ENCODE measurements around the gene GSPT2.

Gene GSPT2

GRCh38 chrX:51737091-51737490 is 6.2 kb upstream of the GSPT2 start:
- TF ChIP-seq ZNF518A (tag by site-specific recombination; conservative IDR thresholded peaks at IDR 0.05; ENCODE audit: low read depth), result no peak
- TF ChIP-seq ZNF610 (tag by site-specific recombination; IDR thresholded peaks at IDR 0.05; ENCODE audit: borderline replicate concordance), result no peak
- no peak for TF ChIP-seq ZNF174 (tag by site-specific recombination; IDR thresholded peaks at IDR 0.05)
- TF ChIP-seq KLF1 (tag by site-specific recombination; IDR thresholded peaks at IDR 0.05), result no peak
- no peak for TF ChIP-seq ZNF544 (tag by site-specific recombination; IDR thresholded peaks at IDR 0.05)
- no peak for TF ChIP-seq ZNF580 (tag by site-specific recombination; IDR thresholded peaks at IDR 0.05)
- TF ChIP-seq ZNF26 (tag by site-specific recombination; IDR thresholded peaks at IDR 0.05), result no peak
- TF ChIP-seq RBAK (tag by site-specific recombination; IDR thresholded peaks at IDR 0.05), result no peak
- TF ChIP-seq ZNF23 (tag by site-specific recombination; IDR thresholded peaks at IDR 0.05; ENCODE audit: borderline replicate concordance), result no peak
- TF ChIP-seq ZNF121 (tag by site-specific recombination; IDR thresholded peaks at IDR 0.05), result no peak
- TF ChIP-seq ZNF777 (tag by site-specific recombination; IDR thresholded peaks at IDR 0.05; ENCODE audit: borderline replicate concordance), result no peak
- Histone ChIP-seq H3K36me3 (ENCODE audit: control insufficient read depth in 2 of 2, insufficient read depth in 1 of 2, low read length in 2 of 2) (no peaks in the 10 kb centered on the region), H3K27ac (ENCODE audit: extremely low read depth, low read depth, low read length) (no peak overlapping the region), H3K4me3 (ENCODE audit: low read depth, low read length) (no peak overlapping the region), H3K4me1 (ENCODE audit: control insufficient read depth, insufficient read depth, low read length) (no peaks in the 10 kb centered on the region), H3K9me3 (ENCODE audit: control insufficient read depth, insufficient read depth, low read depth, low read length) (no peaks in the 10 kb centered on the region)
- ChIA-PET CTCF (interaction anchor here (0.6 kb wide), 1 partner anchor 454 kb away, joined by 3 read pairs; no protein-coding TSS in a partner anchor), POLR2A (no interaction called here)

GRCh38 chrX:51742586-51742985 is 656 bp upstream of the GSPT2 start:
- ChIA-PET POLR2A (no interaction called here), CTCF (no interaction called here)
- Histone ChIP-seq H3K4me1 (ENCODE audit: control insufficient read depth, insufficient read depth, low read length) (no peaks in the 10 kb centered on the region), H3K36me3 (ENCODE audit: control insufficient read depth in 2 of 2, insufficient read depth in 1 of 2, low read length in 2 of 2) (peaks cover 0 to 14% of the 10 kb centered on the region in 2 experiments; a peak in 1 of 3 replicates), H3K9me3 (ENCODE audit: control insufficient read depth, insufficient read depth, low read depth, low read length) (no peaks in the 10 kb centered on the region), H3K4me3 (ENCODE audit: low read depth, low read length) (no peak overlapping the region), H3K27ac (ENCODE audit: extremely low read depth, low read depth, low read length) (no peak overlapping the region)
- no peak for TF ChIP-seq ZBTB49 (tag by site-specific recombination; IDR thresholded peaks at IDR 0.05; ENCODE audit: low read depth)
- no peak for TF ChIP-seq KLF8 (tag by site-specific recombination; IDR thresholded peaks at IDR 0.05)
- no peak for TF ChIP-seq ZBTB6 (tag by site-specific recombination; IDR thresholded peaks at IDR 0.05)
- TF ChIP-seq KLF17 (tag by site-specific recombination; IDR thresholded peaks at IDR 0.05), result no peak
- no peak for TF ChIP-seq ZNF416 (tag by site-specific recombination; IDR thresholded peaks at IDR 0.05)
- TF ChIP-seq ZNF175 (tag by site-specific recombination; IDR thresholded peaks at IDR 0.05), result no peak
- no peak for TF ChIP-seq PRDM1 (tag by site-specific recombination; IDR thresholded peaks at IDR 0.05)
- TF ChIP-seq ZNF837 (tag by site-specific recombination; IDR thresholded peaks at IDR 0.05), result no peak
- no peak for TF ChIP-seq OSR2 (tag by site-specific recombination; IDR thresholded peaks at IDR 0.05)
- no peak for TF ChIP-seq ZNF274 (IDR thresholded peaks at IDR 0.05; ENCODE audit: low read length)
- no peak for TF ChIP-seq ZNF274 (tag by site-specific recombination; IDR thresholded peaks at IDR 0.05; ENCODE audit: borderline replicate concordance)
- no peak for TF ChIP-seq IKZF3 (tag by site-specific recombination; IDR thresholded peaks at IDR 0.05)
- TF ChIP-seq ZNF202 (tag by site-specific recombination; IDR thresholded peaks at IDR 0.05; ENCODE audit: borderline replicate concordance), result no peak
- TF ChIP-seq ZNF138 (tag by site-specific recombination; IDR thresholded peaks at IDR 0.05; ENCODE audit: borderline replicate concordance), result no peak

All from HEK293 (cell line).